ENCODE data around the gene SCML1.
"Not testable (repeated sequence)": the region's sequence is repeated elsewhere in the genome, so short reads cannot be mapped to it uniquely, and the experiment has no call there.

SCML1 gene

GRCh38 chrX:17738737-17739535 lies 1.6 kb downstream of the SCML1 start:
- no peak for DNase-seq (ENCODE audit: low read depth)

- no peak for DNase-seq (ENCODE audit: low read depth)
Measured at GRCh38 chrX:17740137-17741122, 3.1 kb downstream of the SCML1 start.

- no peak for DNase-seq (ENCODE audit: low read depth)
Measured at GRCh38 chrX:17741123-17741511, 3.8 kb downstream of the SCML1 start.

- no peak for DNase-seq (ENCODE audit: low read depth)
Measured at GRCh38 chrX:17743913-17744312, 6.6 kb downstream of the SCML1 start.

GRCh38 chrX:17744896-17745523 lies 7.7 kb downstream of the SCML1 start:
- DNase-seq (ENCODE audit: low read depth): no peak

- DNase-seq (ENCODE audit: low read depth): no peak
Measured at GRCh38 chrX:17747692-17748091, 10.4 kb downstream of the SCML1 start.

- no peak for DNase-seq (ENCODE audit: low read depth)
Measured at GRCh38 chrX:17748684-17749083, 11.4 kb downstream of the SCML1 start.

GRCh38 chrX:17750436-17750835 lies 13.1 kb downstream of the SCML1 start:
- DNase-seq (ENCODE audit: low read depth): no peak

- DNase-seq (ENCODE audit: low read depth): no peak
Measured at GRCh38 chrX:17758382-17758781, 21.1 kb downstream of the SCML1 start.

- DNase-seq (ENCODE audit: low read depth): no peak
Measured at GRCh38 chrX:17759990-17760389, 22.7 kb downstream of the SCML1 start.

- DNase-seq (ENCODE audit: low read depth): no peak
Measured at GRCh38 chrX:17767734-17768133, 30.4 kb downstream of the SCML1 start.

GRCh38 chrX:17768997-17769396 lies 31.7 kb downstream of the SCML1 start:
- no peak for DNase-seq (ENCODE audit: low read depth)

GRCh38 chrX:17769701-17770269 lies 32.5 kb downstream of the SCML1 start:
- DNase-seq (ENCODE audit: low read depth): no peak

- no peak for DNase-seq (ENCODE audit: low read depth)
Measured at GRCh38 chrX:17773221-17773876, 36.1 kb downstream of the SCML1 start.

GRCh38 chrX:17774053-17774452 lies 36.8 kb downstream of the SCML1 start:
- DNase-seq (ENCODE audit: low read depth): no peak

- DNase-seq (ENCODE audit: low read depth): no peak
Measured at GRCh38 chrX:17778997-17779396, 41.7 kb downstream of the SCML1 start.

- no peak for DNase-seq (ENCODE audit: low read depth)
Measured at GRCh38 chrX:17779434-17779833, 42.1 kb downstream of the SCML1 start.

GRCh38 chrX:17786554-17787347 lies 49.5 kb downstream of the SCML1 start:
- DNase-seq (ENCODE audit: low read depth): not testable (repeated sequence)

- DNase-seq (ENCODE audit: low read depth): no peak
Measured at GRCh38 chrX:17787557-17787956, 50.3 kb downstream of the SCML1 start.

GRCh38 chrX:17788439-17788838 lies 51.1 kb downstream of the SCML1 start:
- no peak for DNase-seq (ENCODE audit: low read depth)

Data from stimulated activated CD8-positive, alpha-beta memory T cell treated with anti-CD3 and anti-CD28 coated beads, Interleukin-12 subunit alpha, Interleukin-12 subunit beta, amount 100 ng/mL, for 4 hours (primary cell).